ENCODE measurements around the gene HPD.
"Not testable (repeated sequence)": the region's sequence is repeated elsewhere in the genome, so short reads cannot be mapped to it uniquely, and the experiment has no call there.

The HPD gene

GRCh38 chr12:121860257-121860656 lies 1.6 kb upstream of the HPD start:
- H3K9me3 ChIP-seq (replicated peaks in 1 of 2; ENCODE audit: control insufficient read depth in 2 of 2, insufficient read depth in 1 of 2, low read depth in 1 of 2, low read length in 2 of 2): no peaks in the 10 kb centered on the region
- no peaks in the 10 kb centered on the region for H3K27me3 ChIP-seq (ENCODE audit: control insufficient read depth in 3 of 3, insufficient read depth in 3 of 3, low read depth in 1 of 3, low read length in 3 of 3)
- H2BK5ac ChIP-seq (ENCODE audit: low read length): no peak overlapping the region
- H3K4ac ChIP-seq (ENCODE audit: low read length): no peak overlapping the region
- H3K18ac ChIP-seq (ENCODE audit: low read length): peak overlapping the region; percentile 80
- peaks cover 19 to 24% of the 10 kb centered on the region in 2 donors for H3K4me1 ChIP-seq (ENCODE audit: control insufficient read depth in 2 of 2, insufficient read depth in 1 of 2, low read depth in 1 of 2, low read length in 2 of 2)
- no peak for DNase-seq (ENCODE audit: low spot score)
- peak overlapping the region; percentile 32 for H2AK5ac ChIP-seq (ENCODE audit: low read depth, low read length)
- no peak overlapping the region for H2AFZ ChIP-seq (ENCODE audit: low read length)
- H3K27ac ChIP-seq (replicated peaks; ENCODE audit: low read length): no peak overlapping the region
- H2BK120ac ChIP-seq (ENCODE audit: low read depth, low read length): no peak overlapping the region
- no peak overlapping the region for H3K4me3 ChIP-seq (ENCODE audit: low read length in 2 of 2)
- no CpG with 5 or more reads among the region's 1 CpG for WGBS, 2 donors (ENCODE audit: extremely low coverage in 2 of 2, insufficient read length in 2 of 2, insufficient replicate concordance in 1 of 2)
- H4K8ac ChIP-seq (ENCODE audit: low read depth, low read length): no peak overlapping the region
- no peak overlapping the region for H3K4me2 ChIP-seq (ENCODE audit: insufficient read depth, low read length, poor library complexity, severe bottlenecking)
- H3K23ac ChIP-seq (ENCODE audit: low read depth, low read length, poor library complexity): no peak overlapping the region
- peak overlapping the region; percentile 6 for H2BK15ac ChIP-seq (ENCODE audit: low read length)
- H3K79me1 ChIP-seq (ENCODE audit: low read depth, low read length): no peaks in the 10 kb centered on the region
- peak overlapping the region; percentile 65 for H2BK12ac ChIP-seq (ENCODE audit: low read length)
- H4K91ac ChIP-seq (ENCODE audit: low read depth, low read length, poor library complexity): no peak overlapping the region
- H3K9ac ChIP-seq (ENCODE audit: low read depth, low read length, poor library complexity): no peak overlapping the region
- no peaks in the 10 kb centered on the region for H3K36me3 ChIP-seq (replicated peaks in 1 of 2; ENCODE audit: control insufficient read depth in 2 of 2, insufficient read depth in 2 of 2, low read length in 2 of 2)
- no peak overlapping the region for H3K14ac ChIP-seq (ENCODE audit: low read length)

DNA sequence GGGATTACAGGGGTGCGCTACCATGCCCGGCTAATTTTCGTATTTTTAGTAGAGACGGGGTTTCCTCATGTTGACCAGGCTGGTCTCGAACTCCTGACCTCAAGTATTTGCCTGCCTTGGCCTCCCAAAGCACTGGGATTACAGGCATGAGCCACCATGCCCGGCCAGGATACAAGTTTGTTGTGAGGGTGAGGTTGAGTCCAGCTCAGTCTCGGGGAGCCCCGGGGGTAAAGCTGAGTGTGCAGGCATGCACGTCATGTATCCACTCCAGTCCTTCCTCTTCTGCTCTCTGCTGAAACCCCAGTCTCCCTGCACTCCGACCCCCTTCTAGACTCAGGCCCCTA lies 369 bp downstream of the HPD start:
- no peaks in the 10 kb centered on the region for H3K79me1 ChIP-seq (ENCODE audit: low read depth, low read length)
- H3K9me3 ChIP-seq (replicated peaks in 1 of 2; ENCODE audit: control insufficient read depth in 2 of 2, insufficient read depth in 1 of 2, low read depth in 1 of 2, low read length in 2 of 2): no peaks in the 10 kb centered on the region
- no peak overlapping the region for H3K14ac ChIP-seq (ENCODE audit: low read length)
- H2BK12ac ChIP-seq (ENCODE audit: low read length): no peak overlapping the region
- H3K23ac ChIP-seq (ENCODE audit: low read depth, low read length, poor library complexity): no peak overlapping the region
- no peaks in the 10 kb centered on the region for H3K36me3 ChIP-seq (replicated peaks in 1 of 2; ENCODE audit: control insufficient read depth in 2 of 2, insufficient read depth in 2 of 2, low read length in 2 of 2)
- no peak overlapping the region for H2BK15ac ChIP-seq (ENCODE audit: low read length)
- no peak overlapping the region for H2AK5ac ChIP-seq (ENCODE audit: low read depth, low read length)
- no CpG with 5 or more reads among the region's 10 CpGs for WGBS, 2 donors (ENCODE audit: extremely low coverage in 2 of 2, insufficient read length in 2 of 2, insufficient replicate concordance in 1 of 2)
- peak overlapping the region; percentile 77 for H3K18ac ChIP-seq (ENCODE audit: low read length)
- no peak overlapping the region for H3K9ac ChIP-seq (ENCODE audit: low read depth, low read length, poor library complexity)
- no peak overlapping the region for H3K4me2 ChIP-seq (ENCODE audit: insufficient read depth, low read length, poor library complexity, severe bottlenecking)
- no peak overlapping the region for H4K8ac ChIP-seq (ENCODE audit: low read depth, low read length)
- H4K91ac ChIP-seq (ENCODE audit: low read depth, low read length, poor library complexity): no peak overlapping the region
- H3K4ac ChIP-seq (ENCODE audit: low read length): no peak overlapping the region
- H3K4me3 ChIP-seq (ENCODE audit: low read length in 2 of 2): no peak overlapping the region
- no peak overlapping the region for H2AFZ ChIP-seq (ENCODE audit: low read length)
- H3K27ac ChIP-seq (replicated peaks; ENCODE audit: low read length): no peak overlapping the region
- no peak for DNase-seq (ENCODE audit: low spot score)
- H2BK5ac ChIP-seq (ENCODE audit: low read length): no peak overlapping the region
- no peaks in the 10 kb centered on the region for H3K27me3 ChIP-seq (ENCODE audit: control insufficient read depth in 3 of 3, insufficient read depth in 3 of 3, low read depth in 1 of 3, low read length in 3 of 3)
- no peak overlapping the region for H2BK120ac ChIP-seq (ENCODE audit: low read depth, low read length)
- peaks cover 19 to 24% of the 10 kb centered on the region in 2 donors for H3K4me1 ChIP-seq (ENCODE audit: control insufficient read depth in 2 of 2, insufficient read depth in 1 of 2, low read depth in 1 of 2, low read length in 2 of 2)

GRCh38 chr12:121857322-121858246 lies 1.1 kb downstream of the HPD start:
- no CpG with 5 or more reads among the region's 11 CpGs for WGBS, 2 donors (ENCODE audit: extremely low coverage in 2 of 2, insufficient read length in 2 of 2, insufficient replicate concordance in 1 of 2)

GRCh38 chr12:121852392-121852791 lies 6.3 kb downstream of the HPD start:
- H3K27me3 ChIP-seq (ENCODE audit: control insufficient read depth in 3 of 3, insufficient read depth in 3 of 3, low read depth in 1 of 3, low read length in 3 of 3); H2BK5ac ChIP-seq (ENCODE audit: low read length); H3K27ac ChIP-seq (replicated peaks; ENCODE audit: low read length); H3K4me2 ChIP-seq (ENCODE audit: insufficient read depth, low read length, poor library complexity, severe bottlenecking); H2AK5ac ChIP-seq (ENCODE audit: low read depth, low read length); H4K8ac ChIP-seq (ENCODE audit: low read depth, low read length); H3K4me3 ChIP-seq (ENCODE audit: low read length in 2 of 2); H2BK15ac ChIP-seq (ENCODE audit: low read length); H3K36me3 ChIP-seq (replicated peaks in 1 of 2; ENCODE audit: control insufficient read depth in 2 of 2, insufficient read depth in 2 of 2, low read length in 2 of 2); H3K9ac ChIP-seq (ENCODE audit: low read depth, low read length, poor library complexity); H2BK120ac ChIP-seq (ENCODE audit: low read depth, low read length); H3K18ac ChIP-seq (ENCODE audit: low read length); H3K4me1 ChIP-seq (ENCODE audit: control insufficient read depth in 2 of 2, insufficient read depth in 1 of 2, low read depth in 1 of 2, low read length in 2 of 2); DNase-seq (ENCODE audit: low spot score); H3K14ac ChIP-seq (ENCODE audit: low read length); H2BK12ac ChIP-seq (ENCODE audit: low read length); H2AFZ ChIP-seq (ENCODE audit: low read length); H4K91ac ChIP-seq (ENCODE audit: low read depth, low read length, poor library complexity); H3K9me3 ChIP-seq (replicated peaks in 1 of 2; ENCODE audit: control insufficient read depth in 2 of 2, insufficient read depth in 1 of 2, low read depth in 1 of 2, low read length in 2 of 2); H3K4ac ChIP-seq (ENCODE audit: low read length); H3K23ac ChIP-seq (ENCODE audit: low read depth, low read length, poor library complexity); H3K79me1 ChIP-seq (ENCODE audit: low read depth, low read length): not testable (repeated sequence)
- WGBS, 2 donors (ENCODE audit: extremely low coverage in 2 of 2, insufficient read length in 2 of 2, insufficient replicate concordance in 1 of 2): no CpG with 5 or more reads among the region's 3 CpGs

More at GRCh38 chr12:121857322-121858246, 1.1 kb downstream of the HPD start:
- no peak overlapping the region for H3K4ac ChIP-seq (ENCODE audit: low read length)
- no peak overlapping the region for H4K8ac ChIP-seq (ENCODE audit: low read depth, low read length)
- H3K79me1 ChIP-seq (ENCODE audit: low read depth, low read length): no peaks in the 10 kb centered on the region
- H2BK15ac ChIP-seq (ENCODE audit: low read length): peak overlapping the region; percentile 46
- no peak overlapping the region for H3K23ac ChIP-seq (ENCODE audit: low read depth, low read length, poor library complexity)
- no peak overlapping the region for H3K14ac ChIP-seq (ENCODE audit: low read length)
- H2AFZ ChIP-seq (ENCODE audit: low read length): peak overlapping the region; percentile 64
- no peak overlapping the region for H2AK5ac ChIP-seq (ENCODE audit: low read depth, low read length)
- H3K18ac ChIP-seq (ENCODE audit: low read length): peak overlapping the region; percentile 90
- no peaks in the 10 kb centered on the region for H3K27me3 ChIP-seq (ENCODE audit: control insufficient read depth in 3 of 3, insufficient read depth in 3 of 3, low read depth in 1 of 3, low read length in 3 of 3)
- H3K4me2 ChIP-seq (ENCODE audit: insufficient read depth, low read length, poor library complexity, severe bottlenecking): no peak overlapping the region
- DNase-seq (ENCODE audit: low spot score): no peak
- no peak overlapping the region for H2BK120ac ChIP-seq (ENCODE audit: low read depth, low read length)
- no peak overlapping the region for H2BK5ac ChIP-seq (ENCODE audit: low read length)
- H3K4me1 ChIP-seq (ENCODE audit: control insufficient read depth in 2 of 2, insufficient read depth in 1 of 2, low read depth in 1 of 2, low read length in 2 of 2): peaks cover 19 to 24% of the 10 kb centered on the region in 2 donors
- no peak overlapping the region for H3K4me3 ChIP-seq (ENCODE audit: low read length in 2 of 2)
- H4K91ac ChIP-seq (ENCODE audit: low read depth, low read length, poor library complexity): no peak overlapping the region
- H3K9ac ChIP-seq (ENCODE audit: low read depth, low read length, poor library complexity): no peak overlapping the region
- H3K36me3 ChIP-seq (replicated peaks in 1 of 2; ENCODE audit: control insufficient read depth in 2 of 2, insufficient read depth in 2 of 2, low read length in 2 of 2): no peaks in the 10 kb centered on the region
- H3K27ac ChIP-seq (replicated peaks; ENCODE audit: low read length): peak overlapping the region; percentile 13
- no peaks in the 10 kb centered on the region for H3K9me3 ChIP-seq (replicated peaks in 1 of 2; ENCODE audit: control insufficient read depth in 2 of 2, insufficient read depth in 1 of 2, low read depth in 1 of 2, low read length in 2 of 2)
- H2BK12ac ChIP-seq (ENCODE audit: low read length): no peak overlapping the region
